HUES6 (cell line): Measurements from ENCODE around the gene CD28.

Experiments
- H3K27ac ChIP-seq: 2 replicates; pipeline ENCODE4 v1.7.0; 2013; ENCODE audit warnings: low read depth, mild to moderate bottlenecking, low read length, inconsistent platforms
- H3K27me3 ChIP-seq: 2 replicates; pipeline ENCODE4 v1.6.1; 2013; ENCODE audit warnings: low read length; ENCODE audit not compliant: control insufficient read depth, insufficient read depth
- H3K36me3 ChIP-seq: 2 replicates; pipeline ENCODE4 v1.6.1; 2013; ENCODE audit warnings: low read length; ENCODE audit not compliant: control insufficient read depth, insufficient read depth
- H3K4me1 ChIP-seq: 2 replicates; pipeline ENCODE4 v1.6.1; 2013; ENCODE audit warnings: low read length; ENCODE audit not compliant: control insufficient read depth, insufficient read depth
- H3K4me3 ChIP-seq: 2 replicates; pipeline ENCODE4 v1.5.1; 2013; ENCODE audit warnings: low read depth, low read length
- H3K9ac ChIP-seq: one replicate; pipeline ENCODE4 v1.6.1; 2013; ENCODE audit warnings: mild to moderate bottlenecking, low read length
- H3K9me3 ChIP-seq: 2 replicates; pipeline ENCODE4 v1.6.1; 2013; ENCODE audit warnings: low read depth, low read length; ENCODE audit not compliant: control insufficient read depth, insufficient read depth

CD28 gene

DNA sequence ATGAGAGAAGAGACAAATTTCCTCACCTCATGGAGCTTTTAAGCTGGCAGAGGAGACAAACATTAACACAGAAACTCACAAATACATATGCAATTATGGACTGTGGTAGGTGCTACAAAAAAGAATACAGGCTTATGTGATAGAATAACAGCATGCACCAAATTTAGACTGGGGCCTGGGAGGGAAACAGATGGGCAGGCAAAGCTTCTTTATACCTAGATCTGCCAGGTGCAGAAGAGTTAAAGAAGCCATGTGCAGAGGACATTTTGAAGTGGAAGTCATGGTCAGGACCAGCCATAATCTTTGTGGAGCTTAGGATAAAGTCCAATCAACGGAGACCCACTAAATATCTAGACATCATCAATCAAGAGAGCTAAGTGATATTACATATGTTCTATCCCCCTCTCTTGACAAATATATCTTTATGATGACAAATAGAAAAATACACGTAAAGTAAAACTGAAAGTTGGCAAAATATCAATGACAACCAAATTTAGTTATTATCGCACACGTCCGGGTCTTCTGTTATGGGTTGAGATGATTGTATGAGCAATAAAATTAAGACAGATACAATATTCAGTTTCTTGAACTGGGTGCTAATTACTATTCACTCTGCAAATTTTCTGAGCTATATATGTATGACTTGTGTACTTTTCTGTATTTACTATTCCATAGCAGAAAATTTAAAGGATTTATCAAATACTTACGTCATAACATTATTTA, 44.1 kb downstream of the CD28 start:
- H3K9me3 ChIP-seq = 0 out of 2 replicates have a peak, but pooled peaks cover 3% of the 10 kb centered on the region
- H3K9ac ChIP-seq = no peak overlapping the region
- no peaks in the 10 kb centered on the region for H3K27me3 ChIP-seq
- H3K27ac ChIP-seq = no peak overlapping the region
- no peaks in the 10 kb centered on the region for H3K4me1 ChIP-seq
- no peaks in the 10 kb centered on the region for H3K36me3 ChIP-seq
- H3K4me3 ChIP-seq = no peak overlapping the region

DNA sequence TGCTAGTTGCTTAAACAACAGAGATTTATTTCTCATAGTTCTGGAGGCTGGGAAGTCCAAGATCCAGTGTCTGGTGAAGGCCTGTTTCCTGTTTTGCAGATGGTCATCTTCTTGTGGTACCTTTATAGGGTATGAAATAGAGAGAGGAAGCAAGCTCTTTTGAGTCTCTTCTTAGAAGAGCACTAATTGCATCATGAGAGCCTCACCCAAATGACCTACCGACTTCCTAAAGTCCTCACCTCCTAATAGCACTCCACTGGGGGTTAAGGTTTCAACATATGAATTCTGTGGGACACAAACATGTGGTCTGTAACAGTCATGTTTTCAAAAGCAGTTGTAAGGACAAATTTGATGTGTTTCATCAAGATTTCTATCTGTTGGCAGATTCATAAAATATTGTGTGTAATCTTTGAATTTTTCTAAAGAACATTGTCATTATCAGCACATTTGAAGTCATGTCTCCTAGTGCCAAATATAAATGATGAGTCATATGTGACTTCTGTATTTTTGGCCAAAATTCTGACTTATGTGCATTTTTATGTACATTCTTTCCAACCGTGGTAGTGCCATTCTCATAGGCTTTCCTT, 45.3 kb downstream of the CD28 start:
- Histone ChIP-seq H3K4me1 (no peaks in the 10 kb centered on the region), H3K4me3 (no peak overlapping the region), H3K36me3 (no peaks in the 10 kb centered on the region), H3K27me3 (no peaks in the 10 kb centered on the region), H3K27ac (no peak overlapping the region), H3K9ac (no peak overlapping the region), H3K9me3 (peaks cover 10% of the 10 kb centered on the region; the same call in 1 of the 2 replicates)

DNA sequence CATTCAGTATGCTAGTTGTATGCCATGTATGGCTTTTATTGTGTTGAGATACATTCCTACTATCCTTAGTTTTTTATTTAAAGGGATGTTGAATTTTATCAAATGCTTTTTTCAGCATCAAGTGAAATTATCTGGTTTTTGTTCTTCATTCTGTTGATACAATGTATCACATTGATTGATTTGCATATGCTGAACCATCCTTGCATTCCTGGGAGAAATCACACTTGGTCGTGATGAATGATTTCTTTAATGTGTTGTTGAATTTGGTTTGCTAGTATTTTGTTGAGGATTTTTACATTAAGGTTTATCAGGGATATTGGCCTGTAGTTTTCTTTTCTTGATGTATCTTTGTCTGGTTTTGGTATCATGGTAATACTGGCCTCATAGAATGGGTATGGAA, 49.7 kb downstream of the CD28 start:
- no peaks in the 10 kb centered on the region for H3K36me3 ChIP-seq
- no peaks in the 10 kb centered on the region for H3K27me3 ChIP-seq
- H3K9ac ChIP-seq = no peak overlapping the region
- H3K27ac ChIP-seq = no peak overlapping the region
- H3K4me1 ChIP-seq = peaks cover 5% of the 10 kb centered on the region; the same call in 1 of the 2 replicates
- H3K9me3 ChIP-seq = peaks cover 10% of the 10 kb centered on the region; the same call in 1 of the 2 replicates
- no peak overlapping the region for H3K4me3 ChIP-seq

DNA sequence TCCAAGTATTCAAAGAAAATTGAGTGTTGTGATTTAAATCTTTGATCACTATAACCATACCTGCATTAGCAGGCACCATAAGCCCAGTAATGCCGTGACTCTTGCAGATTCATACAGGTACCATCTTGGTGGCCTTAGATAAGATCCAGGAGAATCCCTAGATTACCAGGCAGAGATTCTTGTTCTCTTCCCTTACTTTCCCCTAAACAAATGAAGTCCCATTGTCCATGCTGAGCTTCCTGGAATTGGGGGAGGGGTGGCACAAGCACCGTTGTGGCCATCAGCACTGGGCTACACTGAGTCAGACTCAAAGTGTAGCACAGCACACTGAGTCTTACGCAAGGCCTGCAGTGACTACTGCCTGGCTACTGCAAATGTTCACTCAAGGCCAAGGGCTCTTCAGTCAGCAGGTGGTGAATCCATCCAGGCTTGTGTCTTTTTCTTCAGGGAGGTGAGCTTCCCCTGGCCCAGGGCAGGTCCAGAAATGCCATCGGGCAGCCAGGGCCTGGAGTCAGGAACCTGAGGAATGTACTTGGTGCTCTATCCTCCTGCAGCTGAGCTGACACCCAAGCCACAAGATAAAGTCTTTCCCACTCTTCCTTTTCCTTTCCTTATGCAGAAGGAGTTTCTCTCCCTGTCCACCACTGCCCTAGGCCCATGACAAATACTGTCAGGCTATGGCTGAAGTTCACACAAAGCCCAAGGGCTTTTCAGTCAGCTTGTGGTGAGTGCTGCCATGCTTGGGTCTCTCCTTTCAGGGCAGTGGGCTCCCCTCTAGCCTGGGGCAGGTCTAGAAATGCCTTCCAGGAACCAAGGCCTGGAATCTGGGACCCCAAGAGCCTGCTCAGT, 52.6 kb downstream of the CD28 start:
- Histone ChIP-seq H3K27me3 (no peaks in the 10 kb centered on the region), H3K4me3 (no peak overlapping the region), H3K27ac (no peak overlapping the region), H3K36me3 (no peaks in the 10 kb centered on the region), H3K4me1 (peaks cover 5% of the 10 kb centered on the region; the same call in 1 of the 2 replicates), H3K9ac (no peak overlapping the region), H3K9me3 (peaks cover 7% of the 10 kb centered on the region; the same call in 1 of the 2 replicates)

DNA sequence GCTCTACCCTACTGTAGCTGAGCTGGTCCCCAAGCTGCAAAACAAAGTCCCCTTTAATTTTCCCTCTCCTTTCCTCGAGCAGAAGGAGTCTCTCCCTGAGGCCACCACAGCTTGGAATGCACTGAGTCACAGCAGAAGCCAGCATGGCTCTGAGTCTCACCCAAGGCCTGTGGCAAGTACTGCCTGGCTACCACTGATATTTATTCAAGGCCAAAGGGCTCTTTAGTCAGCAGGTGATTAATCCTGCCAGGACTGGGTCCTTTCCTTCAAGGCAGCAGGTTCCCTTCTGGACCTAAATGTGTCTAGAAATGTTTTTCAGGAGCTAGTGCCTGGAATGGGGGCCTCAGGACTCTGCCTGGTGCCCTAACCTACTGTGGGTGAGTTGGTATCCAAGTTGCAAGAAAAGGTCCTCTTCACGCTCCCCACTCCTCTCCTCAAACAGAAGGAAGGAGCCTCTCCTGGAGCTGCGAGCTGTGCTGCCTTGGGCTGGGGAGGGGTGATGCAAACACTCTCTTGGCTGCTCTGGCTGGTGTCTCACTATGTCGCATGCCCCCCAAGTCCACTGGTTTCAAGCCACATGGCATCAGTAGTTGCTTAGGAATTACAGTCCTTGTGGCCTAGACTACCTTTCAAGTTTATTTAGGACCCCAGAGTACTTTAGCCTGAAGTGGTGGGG, 53.4 kb downstream of the CD28 start:
- Histone ChIP-seq H3K36me3 (no peaks in the 10 kb centered on the region), H3K9ac (no peak overlapping the region), H3K27me3 (no peaks in the 10 kb centered on the region), H3K9me3 (peaks cover 7% of the 10 kb centered on the region; the same call in 1 of the 2 replicates), H3K27ac (no peak overlapping the region), H3K4me1 (peaks cover 5% of the 10 kb centered on the region; the same call in 1 of the 2 replicates), H3K4me3 (no peak overlapping the region)

DNA sequence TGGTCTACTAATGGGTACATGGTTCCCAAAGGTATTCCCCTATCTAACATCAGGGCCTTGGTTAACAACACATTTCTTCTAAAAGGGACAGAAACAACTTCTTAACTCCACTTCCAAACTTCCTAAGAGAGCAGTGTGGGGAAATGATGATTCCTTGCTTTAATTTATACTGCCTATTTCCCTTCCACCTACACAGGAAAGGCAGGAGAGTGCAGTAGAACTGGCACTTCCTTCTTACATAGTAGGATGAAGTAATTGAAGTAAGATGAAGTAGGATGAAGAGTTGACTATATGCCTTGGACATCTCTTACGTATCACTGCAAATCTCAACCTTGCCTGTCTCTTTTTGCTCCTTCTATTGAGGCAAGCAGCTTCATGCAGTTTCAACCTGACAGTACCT, 54.7 kb downstream of the CD28 start:
- H3K4me3 ChIP-seq = no peak overlapping the region

DNA sequence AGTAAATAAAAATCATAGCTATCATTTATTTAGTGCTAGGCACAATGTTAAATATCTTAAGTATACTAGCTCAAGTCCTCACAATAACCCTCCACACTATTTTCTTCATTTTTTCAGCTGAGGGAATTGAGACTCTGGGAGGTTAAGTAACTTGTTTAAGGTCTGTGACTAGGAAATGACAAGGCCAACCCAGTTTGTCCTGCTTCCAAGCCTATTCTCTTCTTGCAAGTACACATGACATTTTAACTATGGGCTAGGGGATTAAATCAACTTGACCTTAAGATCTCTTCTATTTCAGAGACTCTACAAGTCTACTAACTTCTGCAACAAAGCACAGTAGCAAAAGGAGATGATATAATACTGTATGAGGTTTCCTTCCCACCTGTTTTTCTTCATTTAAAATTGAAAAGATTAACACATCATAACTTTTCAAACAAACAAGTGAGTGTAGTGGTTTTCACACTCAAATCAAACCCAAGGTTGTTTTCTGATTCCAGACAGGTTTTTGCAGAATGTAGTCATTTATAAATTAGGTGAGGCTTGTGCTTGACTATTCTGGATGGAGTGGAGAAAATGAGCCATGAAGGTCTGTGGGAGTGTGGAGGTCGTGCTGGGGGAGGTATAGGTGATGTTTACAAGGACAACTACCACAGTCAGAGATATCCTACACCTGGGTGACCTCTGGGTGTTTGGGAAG, 57.0 kb downstream of the CD28 start:
- Histone ChIP-seq H3K27ac (no peak overlapping the region), H3K9ac (no peak overlapping the region)

More for the DNA sequence above, 54.7 kb downstream of the CD28 start:
- H3K27me3 ChIP-seq = no peaks in the 10 kb centered on the region
- H3K36me3 ChIP-seq = no peaks in the 10 kb centered on the region
- peaks cover 4% of the 10 kb centered on the region; the same call in 1 of the 2 replicates for H3K9me3 ChIP-seq
- no peak overlapping the region for H3K9ac ChIP-seq
- no peak overlapping the region for H3K27ac ChIP-seq
- peaks cover 5% of the 10 kb centered on the region; the same call in 1 of the 2 replicates for H3K4me1 ChIP-seq

DNA sequence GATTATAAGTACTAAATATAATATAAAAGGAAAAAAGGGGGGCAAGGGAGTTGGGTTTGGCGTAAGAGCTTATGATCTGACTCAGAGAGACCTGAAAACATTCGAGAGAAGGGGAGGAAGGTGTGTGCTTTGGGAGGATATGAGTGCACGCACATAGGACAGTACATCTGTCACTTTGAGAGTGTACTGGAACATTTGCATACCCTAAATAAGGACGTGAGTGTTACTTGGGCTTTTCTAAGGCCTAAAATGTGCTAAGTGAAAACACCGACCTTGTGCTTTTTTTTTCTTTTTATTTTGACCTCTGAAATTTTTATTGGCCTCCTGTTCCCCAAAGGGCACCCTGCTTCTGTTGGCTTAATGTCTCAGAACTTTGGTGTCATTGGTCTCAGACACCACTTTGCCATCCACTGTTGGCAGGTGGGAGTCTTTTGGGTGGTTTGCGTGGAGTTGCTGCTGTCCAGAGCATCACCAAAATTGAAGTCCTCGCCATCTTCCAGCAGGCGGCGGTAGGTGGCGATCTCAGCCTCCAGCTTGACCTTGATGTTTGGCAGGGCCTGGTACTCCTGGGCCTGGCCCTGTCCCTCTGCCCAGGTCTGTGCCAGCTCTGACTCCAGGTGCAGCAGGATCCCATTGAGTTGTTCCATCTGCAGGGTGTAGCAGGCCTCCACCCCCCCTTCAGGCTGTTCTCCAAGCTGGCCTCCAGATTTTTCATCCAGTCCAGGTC, 57.7 kb downstream of the CD28 start:
- H3K4me3 ChIP-seq = no peak overlapping the region
- no peaks in the 10 kb centered on the region for H3K27me3 ChIP-seq
- H3K9me3 ChIP-seq = no peaks in the 10 kb centered on the region

More for the DNA sequence above, 57.0 kb downstream of the CD28 start:
- Histone ChIP-seq H3K9me3 (no peaks in the 10 kb centered on the region), H3K36me3 (no peaks in the 10 kb centered on the region), H3K27me3 (no peaks in the 10 kb centered on the region), H3K4me1 (peaks cover 5% of the 10 kb centered on the region; the same call in 1 of the 2 replicates), H3K4me3 (no peak overlapping the region)

DNA sequence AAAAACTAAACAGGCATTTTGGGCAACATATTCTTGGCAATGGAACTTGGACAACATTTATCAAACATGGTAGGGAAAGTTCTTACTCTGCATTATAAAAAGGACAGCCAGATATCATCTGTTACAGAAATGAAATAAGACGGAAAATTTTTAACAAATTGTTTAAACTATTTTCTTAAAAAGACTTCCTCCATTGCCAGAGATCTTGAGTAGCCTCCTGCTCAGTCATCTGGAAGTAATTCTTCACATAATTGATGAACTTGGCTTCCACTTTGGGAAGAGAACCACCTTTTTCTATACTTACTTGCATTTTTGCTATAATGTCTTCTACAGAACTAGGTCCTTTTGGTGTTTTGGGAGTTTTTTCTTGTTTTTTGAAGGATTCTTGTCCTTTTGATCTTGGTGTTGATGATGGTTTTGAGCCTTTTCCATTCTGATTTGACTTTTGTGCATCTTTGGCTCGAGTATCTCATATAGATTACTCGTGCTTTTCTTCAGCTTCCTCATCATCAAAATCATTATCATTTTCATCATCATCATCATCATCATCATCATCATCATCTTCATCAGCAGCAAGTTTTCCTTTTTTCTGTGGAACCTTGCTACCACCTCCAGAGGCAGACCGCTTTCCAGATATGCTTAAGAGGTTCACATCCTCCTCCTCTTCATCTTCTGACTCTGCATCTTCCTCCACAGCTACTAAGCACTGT, 66.2 kb downstream of the CD28 start:
- Histone ChIP-seq H3K36me3 (no peaks in the 10 kb centered on the region), H3K9me3 (peaks cover 3% of the 10 kb centered on the region; the same call in 1 of the 2 replicates), H3K27ac (no peak overlapping the region), H3K4me3 (no peak overlapping the region), H3K9ac (no peak overlapping the region), H3K27me3 (no peaks in the 10 kb centered on the region), H3K4me1 (no peaks in the 10 kb centered on the region)

More for the DNA sequence above, 57.7 kb downstream of the CD28 start:
- Histone ChIP-seq H3K36me3 (no peaks in the 10 kb centered on the region), H3K27ac (no peak overlapping the region), H3K9ac (no peak overlapping the region), H3K4me1 (peaks cover 3% of the 10 kb centered on the region; the same call in 1 of the 2 replicates)
